ENCODE results near the gene NDUFB10. TPM values are rescaled to one million over a fixed set of nuclear protein-coding genes. Genes with fewer than 3 reads are reported as not detected.
A peak's percentile ranks its signal among the peaks of the same experiment; 100 is the strongest.

The NDUFB10 gene
- total and polyA plus RNA-seq, 2 experiments from 2014 or later: 244 to 495 TPM

- Mint-ChIP-seq H3K4me1 (peaks cover 27% of the 10 kb centered on the region), H3K9me3 (no peaks in the 10 kb centered on the region), H3K4me3 (peak overlapping the region; percentile 92), H3K27ac (no peak overlapping the region), H3K36me3 (ENCODE audit: low read depth) (peaks cover 17% of the 10 kb centered on the region), H3K27me3 (ENCODE audit: insufficient read depth, low read depth, poor library complexity) (peaks cover 63% of the 10 kb centered on the region)
- Histone ChIP-seq H4K20me1 (replicated peaks; ENCODE audit: insufficient read depth) (no peaks in the 10 kb centered on the region; the same call in 1 of the 2 replicates), H3K36me3 (ENCODE audit: insufficient read depth) (no peaks in the 10 kb centered on the region), H3K79me2 (replicated peaks; ENCODE audit: insufficient read depth) (peaks cover 4% of the 10 kb centered on the region; the same call in 1 of the 2 replicates), H2AFZ (no peak overlapping the region), H3K4me3 (peak overlapping the region; percentile 95), H3F3A (replicated peaks; ENCODE audit: low read depth) (peaks cover 35% of the 10 kb centered on the region), H3K9me2 (ENCODE audit: insufficient read depth) (no peaks in the 10 kb centered on the region), H3K27me3 (ENCODE audit: insufficient read depth) (peaks cover 48% of the 10 kb centered on the region), H3K4me2 (peak overlapping the region; percentile 96), H3K27ac (ENCODE audit: low read depth) (no peak overlapping the region), H3K4me1 (ENCODE audit: insufficient read depth) (peaks cover 20% of the 10 kb centered on the region; the same call in 1 of the 2 replicates)
- no peak for DNase-seq (ENCODE audit: low spot score)
- ATAC-seq: no peak
- no peak for TF ChIP-seq JUNB (IDR thresholded peaks at IDR 0.05; ENCODE audit: unreplicated experiment)
- TF ChIP-seq EZH2phosphoT487 (IDR thresholded peaks at IDR 0.05; ENCODE audit: unreplicated experiment): no peak
- no peak for TF ChIP-seq ZNF331 (CRISPR knock-in tag; IDR thresholded peaks at IDR 0.05; ENCODE audit: low read depth)
- TF ChIP-seq ETS1 (IDR thresholded peaks at IDR 0.05): no peak
- no peak for TF ChIP-seq NANOG (IDR thresholded peaks at IDR 0.05; ENCODE audit: borderline replicate concordance)
- TF ChIP-seq CREB1 (CRISPR knock-in tag; IDR thresholded peaks at IDR 0.05; ENCODE audit: low read depth): no peak
Observed at GRCh38 chr16:1985466-1986150, 26.3 kb downstream of the NDUFB10 start.

GRCh38 chr16:1987198-1987597 lies 27.9 kb downstream of the NDUFB10 start:
- H3K27ac Mint-ChIP-seq: no peak overlapping the region
- Histone ChIP-seq H3K4me3 (no peak overlapping the region), H3K9me2 (ENCODE audit: insufficient read depth) (no peaks in the 10 kb centered on the region), H3K4me1 (ENCODE audit: insufficient read depth) (peaks cover 16% of the 10 kb centered on the region; the same call in 1 of the 2 replicates), H3K36me3 (ENCODE audit: insufficient read depth) (no peaks in the 10 kb centered on the region), H3K27me3 (ENCODE audit: insufficient read depth) (peaks cover 44% of the 10 kb centered on the region), H3K27ac (ENCODE audit: low read depth) (no peak overlapping the region), H3K4me2 (no peak overlapping the region), H3K79me2 (replicated peaks; ENCODE audit: insufficient read depth) (peaks cover 4% of the 10 kb centered on the region; the same call in 1 of the 2 replicates), H4K20me1 (replicated peaks; ENCODE audit: insufficient read depth) (no peaks in the 10 kb centered on the region; the same call in 1 of the 2 replicates), H3F3A (replicated peaks; ENCODE audit: low read depth) (peaks cover 39% of the 10 kb centered on the region), H2AFZ (no peak overlapping the region)
- TF ChIP-seq JUNB (IDR thresholded peaks at IDR 0.05; ENCODE audit: unreplicated experiment): no peak
- no peak for TF ChIP-seq POLR2AphosphoS5 (IDR thresholded peaks at IDR 0.05; ENCODE audit: low read depth)
- no peak for TF ChIP-seq REST (IDR thresholded peaks at IDR 0.05; ENCODE audit: unreplicated experiment)
- no peak for TF ChIP-seq STAT1 (IDR thresholded peaks at IDR 0.05; ENCODE audit: unreplicated experiment)
- TF ChIP-seq ETS1 (IDR thresholded peaks at IDR 0.05): no peak
- no peak for TF ChIP-seq ZNF114 (CRISPR knock-in tag; IDR thresholded peaks at IDR 0.05)
- no peak for DNase-seq (ENCODE audit: low spot score)
- H3K4me3 Mint-ChIP-seq: no peak overlapping the region
- ATAC-seq: no peak
- peaks cover 23% of the 10 kb centered on the region for H3K4me1 Mint-ChIP-seq
- H3K9me3 Mint-ChIP-seq: no peaks in the 10 kb centered on the region
- H3K27me3 Mint-ChIP-seq (ENCODE audit: insufficient read depth, low read depth, poor library complexity): peaks cover 57% of the 10 kb centered on the region
- H3K36me3 Mint-ChIP-seq (ENCODE audit: low read depth): peaks cover 20% of the 10 kb centered on the region
